ENCODE data around the gene FAM20C.

FAM20C gene

GRCh38 chr7:300546-301290 lies 108.3 kb downstream of the FAM20C start:
- no peak for DNase-seq (ENCODE audit: low read depth in 1 of 2, low spot score in 1 of 2)

GRCh38 chr7:301291-302053 lies 109.1 kb downstream of the FAM20C start:
- DNase-seq (ENCODE audit: low read depth in 1 of 2, low spot score in 1 of 2) = no peak

GRCh38 chr7:302054-302992 lies 110.0 kb downstream of the FAM20C start:
- no peak for DNase-seq (ENCODE audit: low read depth in 1 of 2, low spot score in 1 of 2)

GRCh38 chr7:303425-303824 lies 111.1 kb downstream of the FAM20C start:
- no peak for DNase-seq (ENCODE audit: low read depth in 1 of 2, low spot score in 1 of 2)

- DNase-seq (ENCODE audit: low read depth in 1 of 2, low spot score in 1 of 2) = no peak
Measured at GRCh38 chr7:303884-304573, 111.7 kb downstream of the FAM20C start.

- DNase-seq (ENCODE audit: low read depth in 1 of 2, low spot score in 1 of 2) = no peak
Measured at GRCh38 chr7:304574-305409, 112.4 kb downstream of the FAM20C start.

GRCh38 chr7:305410-306151 lies 113.2 kb downstream of the FAM20C start:
- DNase-seq (ENCODE audit: low read depth in 1 of 2, low spot score in 1 of 2) = no peak

GRCh38 chr7:307970-308369 lies 115.6 kb downstream of the FAM20C start:
- DNase-seq (ENCODE audit: low read depth in 1 of 2, low spot score in 1 of 2) = no peak

- no peak for DNase-seq (ENCODE audit: low read depth in 1 of 2, low spot score in 1 of 2)
Measured at GRCh38 chr7:309586-310228, 117.3 kb downstream of the FAM20C start.
